ENCODE results near the gene SNX13.

DNA sequence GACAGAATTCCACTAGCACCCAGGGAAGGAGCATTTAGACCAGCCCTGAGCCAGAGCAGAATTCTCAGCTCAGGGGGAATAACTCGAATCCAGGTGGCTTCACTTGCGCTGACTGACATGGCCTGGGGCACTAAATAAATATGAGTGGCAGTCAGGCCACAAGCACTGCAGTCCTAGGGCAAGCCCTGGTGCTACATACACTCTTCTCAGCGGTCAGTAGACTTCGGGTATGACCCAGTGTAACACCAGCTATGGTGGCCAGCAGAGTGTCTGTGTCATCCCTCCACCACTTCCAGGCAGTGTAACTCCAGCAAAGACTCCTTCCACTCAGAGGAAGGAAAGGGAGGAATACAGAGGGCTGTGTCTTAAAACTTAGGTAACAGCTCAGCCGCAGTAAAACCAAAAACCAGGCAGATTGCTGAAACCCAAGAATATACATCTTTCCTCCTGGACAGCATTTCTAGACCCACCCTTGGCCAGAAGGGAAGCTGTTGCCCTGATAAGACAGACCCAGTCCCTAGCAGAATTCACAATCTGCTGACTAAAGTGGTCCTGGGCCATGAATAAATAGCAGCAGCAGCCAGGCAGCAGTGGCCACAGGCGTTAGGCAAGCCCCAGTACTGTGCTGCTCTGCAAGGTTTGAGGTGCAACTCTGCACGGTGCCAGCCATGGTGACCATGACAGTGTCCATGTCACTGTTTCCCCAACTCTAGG is 77.0 kb downstream of the SNX13 start:
- TF ChIP-seq, protein P1, sequence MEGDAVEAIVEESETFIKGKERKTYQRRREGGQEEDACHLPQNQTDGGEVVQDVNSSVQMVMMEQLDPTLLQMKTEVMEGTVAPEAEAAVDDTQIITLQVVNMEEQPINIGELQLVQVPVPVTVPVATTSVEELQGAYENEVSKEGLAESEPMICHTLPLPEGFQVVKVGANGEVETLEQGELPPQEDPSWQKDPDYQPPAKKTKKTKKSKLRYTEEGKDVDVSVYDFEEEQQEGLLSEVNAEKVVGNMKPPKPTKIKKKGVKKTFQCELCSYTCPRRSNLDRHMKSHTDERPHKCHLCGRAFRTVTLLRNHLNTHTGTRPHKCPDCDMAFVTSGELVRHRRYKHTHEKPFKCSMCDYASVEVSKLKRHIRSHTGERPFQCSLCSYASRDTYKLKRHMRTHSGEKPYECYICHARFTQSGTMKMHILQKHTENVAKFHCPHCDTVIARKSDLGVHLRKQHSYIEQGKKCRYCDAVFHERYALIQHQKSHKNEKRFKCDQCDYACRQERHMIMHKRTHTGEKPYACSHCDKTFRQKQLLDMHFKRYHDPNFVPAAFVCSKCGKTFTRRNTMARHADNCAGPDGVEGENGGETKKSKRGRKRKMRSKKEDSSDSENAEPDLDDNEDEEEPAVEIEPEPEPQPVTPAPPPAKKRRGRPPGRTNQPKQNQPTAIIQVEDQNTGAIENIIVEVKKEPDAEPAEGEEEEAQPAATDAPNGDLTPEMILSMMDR (IDR thresholded peaks at IDR 0.05; ENCODE audit: poor library complexity), result no peak
- TF ChIP-seq EZH2 (IDR thresholded peaks at IDR 0.05; ENCODE audit: borderline replicate concordance) (no peak), EZH2phosphoT487 (IDR thresholded peaks at IDR 0.05; ENCODE audit: low read depth, severe bottlenecking, unreplicated experiment) (no peak)

All from hepatocyte (in vitro differentiated cells).